HUDEP-2 (cell line): ENCODE results near the gene MOGAT1.
"Not testable (repeated sequence)": the region's sequence is repeated elsewhere in the genome, so short reads cannot be mapped to it uniquely, and the experiment has no call there.

ENCODE experiments used
- DNase-seq, 76 experiments: peaks; one replicate each; lab custom pipeline; 2025; ENCODE audit not compliant: unreplicated experiment in 76 of 76; lab: John Stamatoyannopoulos, UW

MOGAT1 gene

GRCh38 chr2:222669353-222669752 lies 2.1 kb upstream of the MOGAT1 start:
- DNase-seq, result no peak

GRCh38 chr2:222670191-222671038 lies 1.0 kb upstream of the MOGAT1 start:
- no peak for DNase-seq

GRCh38 chr2:222672068-222672401 lies 577 bp downstream of the MOGAT1 start:
- no peak for DNase-seq

- no peak for DNase-seq
Observed at GRCh38 chr2:222673273-222673672, 1.8 kb downstream of the MOGAT1 start.

- DNase-seq, result no peak
Observed at GRCh38 chr2:222673883-222674282, 2.4 kb downstream of the MOGAT1 start.

GRCh38 chr2:222677981-222678380 lies 6.5 kb downstream of the MOGAT1 start:
- peak in 1 of 76 experiments; percentile 11 for DNase-seq

GRCh38 chr2:222683805-222684204 lies 12.3 kb downstream of the MOGAT1 start:
- DNase-seq, result no peak

- no peak for DNase-seq
Observed at GRCh38 chr2:222686086-222686750, 14.8 kb downstream of the MOGAT1 start.

GRCh38 chr2:222688917-222689316 lies 17.5 kb downstream of the MOGAT1 start:
- no peak for DNase-seq

GRCh38 chr2:222689322-222689721 lies 17.9 kb downstream of the MOGAT1 start:
- no peak for DNase-seq

- peak in 61 of 76 experiments; percentile 1 to 72 (median 45) for DNase-seq
Observed at GRCh38 chr2:222690564-222691200, 19.2 kb downstream of the MOGAT1 start.

GRCh38 chr2:222693413-222693812 lies 22.0 kb downstream of the MOGAT1 start:
- not testable (repeated sequence) for DNase-seq

GRCh38 chr2:222693837-222694236 lies 22.4 kb downstream of the MOGAT1 start:
- peak in 1 of 76 experiments; percentile 7 for DNase-seq

GRCh38 chr2:222698276-222698675 lies 26.8 kb downstream of the MOGAT1 start:
- DNase-seq, result no peak

GRCh38 chr2:222701233-222701632 lies 29.8 kb downstream of the MOGAT1 start:
- DNase-seq, result no peak

- no peak for DNase-seq
Observed at GRCh38 chr2:222701721-222702131, 30.3 kb downstream of the MOGAT1 start.

- no peak for DNase-seq
Observed at GRCh38 chr2:222703091-222703490, 31.6 kb downstream of the MOGAT1 start.

GRCh38 chr2:222703886-222704285 lies 32.4 kb downstream of the MOGAT1 start:
- no peak for DNase-seq

- DNase-seq, result no peak
Observed at GRCh38 chr2:222706616-222707015, 35.2 kb downstream of the MOGAT1 start.

GRCh38 chr2:222707102-222707688 lies 35.7 kb downstream of the MOGAT1 start:
- no peak for DNase-seq

- no peak for DNase-seq
Observed at GRCh38 chr2:222707689-222708273, 36.3 kb downstream of the MOGAT1 start.
